NCI-H187 (cell line): Measurements from ENCODE around the gene NXF1.
A peak's percentile ranks its signal among the peaks of the same experiment; 100 is the strongest.
"Not testable (repeated sequence)": the region's sequence is repeated elsewhere in the genome, so short reads cannot be mapped to it uniquely, and the experiment has no call there.

Experiments
- DNase-seq, 2 experiments: peaks; one replicate each; lab custom pipeline; 2025; lab: John Stamatoyannopoulos, UW

NXF1 gene

GRCh38 chr11:62787005-62787759 is 18.1 kb downstream of the NXF1 start, which contains the start of gene TMEM179B:
TMEM179B (plus strand) TSS chr11:62787402; CDS start chr11:62787432, 30 bp downstream.
- peak; percentile 81 to 94 for DNase-seq

- DNase-seq: peak; percentile 58
Observed at GRCh38 chr11:62786318-62787004, 18.8 kb downstream of the NXF1 start.

GRCh38 chr11:62782753-62783152 is 22.5 kb downstream of the NXF1 start:
- no peak for DNase-seq

GRCh38 chr11:62778441-62778840 is 26.8 kb downstream of the NXF1 start:
- DNase-seq: no peak

GRCh38 chr11:62777389-62777788 is 27.9 kb downstream of the NXF1 start:
- no peak for DNase-seq

GRCh38 chr11:62775646-62776045 is 29.6 kb downstream of the NXF1 start:
- DNase-seq: no peak

GRCh38 chr11:62774407-62774806 is 30.8 kb downstream of the NXF1 start:
- no peak for DNase-seq

GRCh38 chr11:62771144-62772021 is 33.9 kb downstream of the NXF1 start, which contains the start of gene TAF6L:
TAF6L (plus strand) TSS chr11:62771396; CDS start chr11:62775784, 4,388 bp downstream.
- DNase-seq: peak; percentile 98

GRCh38 chr11:62770778-62771143 is 34.5 kb downstream of the NXF1 start:
- no peak for DNase-seq

- not testable (repeated sequence) for DNase-seq
Observed at GRCh38 chr11:62760867-62761227, 44.4 kb downstream of the NXF1 start.

- no peak for DNase-seq
Observed at GRCh38 chr11:62757846-62758788, 47.1 kb downstream of the NXF1 start.

- no peak for DNase-seq
Observed at GRCh38 chr11:62755086-62755615, 50.1 kb downstream of the NXF1 start.

GRCh38 chr11:62753736-62754603 is 51.3 kb downstream of the NXF1 start, which contains the start of gene ZBTB3:
ZBTB3 (minus strand) TSS chr11:62754160; CDS start chr11:62753664, 496 bp downstream.
- peak; percentile 97 to 100 for DNase-seq

- DNase-seq: no peak
Observed at GRCh38 chr11:62752994-62753735, 52.1 kb downstream of the NXF1 start.

- DNase-seq: no peak
Observed at GRCh38 chr11:62752177-62752785, 53.0 kb downstream of the NXF1 start.

- DNase-seq: not testable (repeated sequence)
Observed at GRCh38 chr11:62749931-62750330, 55.3 kb downstream of the NXF1 start.

GRCh38 chr11:62747475-62748160 is 57.6 kb downstream of the NXF1 start:
- no peak for DNase-seq
